WTC11 (cell line): ENCODE measurements around the gene ACVR1B. TPM values are rescaled to one million over a fixed set of nuclear protein-coding genes. Genes with fewer than 3 reads are reported as not detected.

Experiments
- ATAC-seq: fragments of 200-7000 bp; cut with Tn5 transposase; 2 replicates; pipeline ENCODE4 v1.10.0; 2021; ENCODE audit warnings: mild to moderate bottlenecking, moderate library complexity
- CTCF ChIA-PET: fragments of 300-600 bp; sonication (Branson Sonifier 250); formaldehyde crosslinking; loops from one replicate; lab custom pipeline; 2021; ENCODE audit warnings: antibody characterized with exemption; lab: Charles Lee
- POLR2A ChIA-PET: fragments of 350-600 bp; sonication (Branson Sonifier 250); formaldehyde crosslinking; loops from one replicate; lab custom pipeline; 2021; ENCODE audit warnings: antibody characterized with exemption; lab: Charles Lee
- DNase-seq: peaks from one replicate; pipeline ENCODE4 v3.0.0; 2021; ENCODE audit warnings: low spot score
- H3K27ac Mint-ChIP-seq: 2 replicates; pipeline ENCODE4 v1.8.0; 2021; ENCODE audit warnings: mixed read lengths
- H3K27me3 Mint-ChIP-seq: 2 replicates; pipeline ENCODE4 v1.8.0; 2021; ENCODE audit warnings: low read depth, mild to moderate bottlenecking, moderate library complexity, mixed read lengths
- H3K36me3 Mint-ChIP-seq: 2 replicates; pipeline ENCODE4 v1.8.0; 2021; ENCODE audit warnings: mixed read lengths
- H3K4me1 Mint-ChIP-seq: 2 replicates; pipeline ENCODE4 v1.8.0; 2022; ENCODE audit warnings: mixed read lengths
- H3K4me3 Mint-ChIP-seq: 2 replicates; pipeline ENCODE4 v1.8.0; 2021; ENCODE audit warnings: mild to moderate bottlenecking, moderate library complexity, mixed read lengths
- H3K9me3 Mint-ChIP-seq: 2 replicates; pipeline ENCODE4 v1.8.0; 2021; ENCODE audit warnings: mixed read lengths
- FOXK1 ChIP-seq: sonication (generic); formaldehyde crosslinking; IDR thresholded peaks from 2 replicates; pipeline ENCODE4 v1.8.0; 2022; ENCODE audit warnings: mild to moderate bottlenecking, moderate library complexity, missing genetic modification reagents
- FOXP1 ChIP-seq: sonication (generic); formaldehyde crosslinking; IDR thresholded peaks from 2 replicates; pipeline ENCODE4 v1.8.0; 2022; ENCODE audit warnings: missing genetic modification reagents, mild to moderate bottlenecking, moderate library complexity, borderline replicate concordance
- GRHL2 ChIP-seq: fragments of 250-450 bp; sonication (Bioruptor Pico); IDR thresholded peaks from 2 replicates; pipeline ENCODE4 v1.8.0; 2022; ENCODE audit warnings: mild to moderate bottlenecking, moderate library complexity; ENCODE audit not compliant: insufficient replicate concordance, severe bottlenecking
- NFE2L1 ChIP-seq: sonication (generic); formaldehyde crosslinking; IDR thresholded peaks from 2 replicates; pipeline ENCODE4 v1.8.1; 2023; ENCODE audit warnings: missing genetic modification reagents
- NFYB ChIP-seq: sonication (generic); formaldehyde crosslinking; conservative IDR thresholded peaks from 2 replicates; pipeline ENCODE4 v1.8.0; 2022; ENCODE audit warnings: low read depth, missing genetic modification reagents
- RORB ChIP-seq: fragments of 250-450 bp; sonication (Bioruptor Pico); IDR thresholded peaks from 2 replicates; pipeline ENCODE4 v1.9.0; 2021; ENCODE audit warnings: mild to moderate bottlenecking
- TEAD4 ChIP-seq: sonication (generic); formaldehyde crosslinking; IDR thresholded peaks from 2 replicates; pipeline ENCODE4 v1.8.0; 2022; ENCODE audit warnings: mild to moderate bottlenecking, missing genetic modification reagents
- ZNF121 ChIP-seq: sonication (generic); formaldehyde crosslinking; IDR thresholded peaks from 2 replicates; pipeline ENCODE4 v1.8.0; 2023; ENCODE audit warnings: missing genetic modification reagents
- ZNF138 ChIP-seq: sonication (generic); formaldehyde crosslinking; conservative IDR thresholded peaks from 2 replicates; pipeline ENCODE4 v1.8.1; 2022; ENCODE audit warnings: mild to moderate bottlenecking, moderate library complexity, missing genetic modification reagents
- ZNF416 ChIP-seq: fragments of 250-450 bp; sonication (Bioruptor Pico); IDR thresholded peaks from 2 replicates; pipeline ENCODE4 v1.9.0; 2021; ENCODE audit warnings: mild to moderate bottlenecking, inconsistent platforms
- ZNF423 ChIP-seq: fragments of 250-450 bp; sonication (Bioruptor Pico); IDR thresholded peaks from 2 replicates; pipeline ENCODE4 v2.1.2; 2022; ENCODE audit warnings: mild to moderate bottlenecking, moderate library complexity
- total RNA-seq: library from RNA; stranded (reverse); gene quantifications from 3 replicates; pipeline ENCODE4 v1.2.3, GENCODE V29; 2021
- TF ChIP-seq, protein P1 (sequence below): fragments of 250-450 bp; sonication (Bioruptor Pico); IDR thresholded peaks from 2 replicates; pipeline ENCODE4 v1.8.0; 2021; ENCODE audit warnings: mild to moderate bottlenecking
- TF ChIP-seq, protein P2 (sequence below): sonication (generic); formaldehyde crosslinking; IDR thresholded peaks from 2 replicates; pipeline ENCODE4 v1.8.1; 2023; ENCODE audit warnings: mild to moderate bottlenecking, missing genetic modification reagents
- TF ChIP-seq, protein P3 (sequence below): sonication (generic); formaldehyde crosslinking; IDR thresholded peaks from 2 replicates; pipeline ENCODE4 v1.8.0; 2022; ENCODE audit warnings: mild to moderate bottlenecking, missing genetic modification reagents
- TF ChIP-seq, protein P4 (sequence below): sonication (generic); formaldehyde crosslinking; IDR thresholded peaks from 2 replicates; pipeline ENCODE4 v1.8.0; 2022; ENCODE audit warnings: mild to moderate bottlenecking, missing genetic modification reagents
- TF ChIP-seq, protein P5 (sequence below): fragments of 250-450 bp; sonication (Bioruptor Pico); conservative IDR thresholded peaks from 2 replicates; pipeline ENCODE4 v1.9.0; 2021; ENCODE audit warnings: mild to moderate bottlenecking
- TF ChIP-seq, protein P6 (sequence below): fragments of 250-450 bp; sonication (Bioruptor Pico); IDR thresholded peaks from 2 replicates; pipeline ENCODE4 v1.9.0; 2021; ENCODE audit warnings: mild to moderate bottlenecking
- TF ChIP-seq, protein P7 (sequence below): sonication (generic); formaldehyde crosslinking; IDR thresholded peaks from 2 replicates; pipeline ENCODE4 v1.8.0; 2023; ENCODE audit warnings: missing genetic modification reagents, mild to moderate bottlenecking, borderline replicate concordance
- TF ChIP-seq, protein P8 (sequence below): sonication (generic); formaldehyde crosslinking; IDR thresholded peaks from 2 replicates; pipeline ENCODE4 v1.8.1; 2023; ENCODE audit warnings: mild to moderate bottlenecking, moderate library complexity, missing genetic modification reagents

ACVR1B gene
- total RNA-seq, 1 experiment from 2014 or later = 24.1 TPM

DNA sequence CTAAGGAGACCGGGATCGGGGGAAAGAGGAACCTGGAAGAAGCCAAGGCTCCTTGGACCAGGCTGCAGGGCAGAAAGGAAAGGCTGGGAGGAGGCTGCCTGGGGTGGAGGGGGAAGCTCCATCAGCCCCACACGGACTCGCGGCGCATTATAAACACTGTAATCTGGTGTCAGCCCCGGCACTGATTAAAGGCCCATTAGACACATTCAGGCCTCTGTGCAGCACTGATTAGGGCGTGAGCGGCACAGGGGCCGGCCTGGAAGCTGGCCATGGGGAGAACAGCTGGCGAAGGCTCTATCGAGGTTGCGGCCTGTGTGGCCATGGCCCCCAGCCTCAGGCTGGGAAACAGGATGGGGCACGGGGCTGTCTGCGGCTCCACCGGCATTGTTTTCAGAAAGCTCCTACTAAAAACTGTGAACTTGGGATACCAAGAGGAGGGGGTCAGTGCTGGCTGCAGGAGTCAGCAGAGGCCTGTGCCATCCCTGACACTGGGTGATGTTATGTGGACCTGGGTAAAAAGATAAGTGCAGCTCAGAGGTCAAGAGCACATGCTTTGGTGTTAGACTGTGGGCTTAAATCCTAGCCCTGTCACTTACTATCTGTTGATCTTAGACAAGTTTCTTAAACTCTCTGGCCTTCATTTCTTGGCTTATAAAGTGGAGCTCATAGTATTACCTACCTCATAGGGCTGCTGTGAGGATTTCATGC lies 33.6 kb upstream of the ACVR1B start (continued):
- TF ChIP-seq TEAD4 (CRISPR knock-in tag) = no peak
- TF ChIP-seq GRHL2 (CRISPR knock-in tag) = no peak
- TF ChIP-seq NFE2L1 = no peak
- TF ChIP-seq, protein P1, sequence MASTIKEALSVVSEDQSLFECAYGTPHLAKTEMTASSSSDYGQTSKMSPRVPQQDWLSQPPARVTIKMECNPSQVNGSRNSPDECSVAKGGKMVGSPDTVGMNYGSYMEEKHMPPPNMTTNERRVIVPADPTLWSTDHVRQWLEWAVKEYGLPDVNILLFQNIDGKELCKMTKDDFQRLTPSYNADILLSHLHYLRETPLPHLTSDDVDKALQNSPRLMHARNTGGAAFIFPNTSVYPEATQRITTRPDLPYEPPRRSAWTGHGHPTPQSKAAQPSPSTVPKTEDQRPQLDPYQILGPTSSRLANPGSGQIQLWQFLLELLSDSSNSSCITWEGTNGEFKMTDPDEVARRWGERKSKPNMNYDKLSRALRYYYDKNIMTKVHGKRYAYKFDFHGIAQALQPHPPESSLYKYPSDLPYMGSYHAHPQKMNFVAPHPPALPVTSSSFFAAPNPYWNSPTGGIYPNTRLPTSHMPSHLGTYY = no peak

DNA sequence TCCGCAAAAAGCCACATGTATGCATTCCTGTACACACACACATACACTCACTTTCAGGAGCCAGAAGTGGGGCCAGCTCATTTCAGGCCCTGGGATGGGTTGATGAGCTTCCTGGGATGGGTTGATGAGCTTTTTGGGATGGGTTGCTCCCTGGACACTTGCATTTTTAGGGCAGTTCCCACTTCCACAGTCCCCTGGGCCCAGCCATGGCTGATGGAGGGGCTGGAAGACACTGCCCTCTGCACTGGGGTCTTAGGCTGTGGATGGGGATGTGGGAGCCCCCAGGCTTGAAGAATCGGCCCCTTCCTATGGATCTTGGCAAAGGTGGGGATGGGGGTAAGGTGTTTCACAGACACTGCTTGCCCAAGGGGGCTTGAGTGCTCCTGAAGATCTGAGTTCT lies 31.5 kb upstream of the ACVR1B start:
- H3K4me3 Mint-ChIP-seq = no peak overlapping the region
- H3K9me3 Mint-ChIP-seq = no peaks in the 10 kb centered on the region
- DNase-seq (no peak), ATAC-seq (no peak)
- H3K27ac Mint-ChIP-seq = no peak overlapping the region
- CTCF ChIA-PET = interaction anchor here (1.6 to 5.2 kb wide), 4 partner anchors 7 to 105 kb away, joined by 4 to 143 read pairs (median 62); no protein-coding TSS in a partner anchor
- peaks cover 20% of the 10 kb centered on the region for H3K27me3 Mint-ChIP-seq
- no peaks in the 10 kb centered on the region for H3K36me3 Mint-ChIP-seq
- POLR2A ChIA-PET = no interaction called here
- peaks cover 32% of the 10 kb centered on the region for H3K4me1 Mint-ChIP-seq
- TF ChIP-seq, protein P2, sequence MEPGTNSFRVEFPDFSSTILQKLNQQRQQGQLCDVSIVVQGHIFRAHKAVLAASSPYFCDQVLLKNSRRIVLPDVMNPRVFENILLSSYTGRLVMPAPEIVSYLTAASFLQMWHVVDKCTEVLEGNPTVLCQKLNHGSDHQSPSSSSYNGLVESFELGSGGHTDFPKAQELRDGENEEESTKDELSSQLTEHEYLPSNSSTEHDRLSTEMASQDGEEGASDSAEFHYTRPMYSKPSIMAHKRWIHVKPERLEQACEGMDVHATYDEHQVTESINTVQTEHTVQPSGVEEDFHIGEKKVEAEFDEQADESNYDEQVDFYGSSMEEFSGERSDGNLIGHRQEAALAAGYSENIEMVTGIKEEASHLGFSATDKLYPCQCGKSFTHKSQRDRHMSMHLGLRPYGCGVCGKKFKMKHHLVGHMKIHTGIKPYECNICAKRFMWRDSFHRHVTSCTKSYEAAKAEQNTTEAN = no peak
- TF ChIP-seq, protein P3, sequence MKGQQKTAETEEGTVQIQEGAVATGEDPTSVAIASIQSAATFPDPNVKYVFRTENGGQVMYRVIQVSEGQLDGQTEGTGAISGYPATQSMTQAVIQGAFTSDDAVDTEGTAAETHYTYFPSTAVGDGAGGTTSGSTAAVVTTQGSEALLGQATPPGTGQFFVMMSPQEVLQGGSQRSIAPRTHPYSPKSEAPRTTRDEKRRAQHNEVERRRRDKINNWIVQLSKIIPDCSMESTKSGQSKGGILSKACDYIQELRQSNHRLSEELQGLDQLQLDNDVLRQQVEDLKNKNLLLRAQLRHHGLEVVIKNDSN (CRISPR knock-in tag) = no peak
- TF ChIP-seq, protein P4, sequence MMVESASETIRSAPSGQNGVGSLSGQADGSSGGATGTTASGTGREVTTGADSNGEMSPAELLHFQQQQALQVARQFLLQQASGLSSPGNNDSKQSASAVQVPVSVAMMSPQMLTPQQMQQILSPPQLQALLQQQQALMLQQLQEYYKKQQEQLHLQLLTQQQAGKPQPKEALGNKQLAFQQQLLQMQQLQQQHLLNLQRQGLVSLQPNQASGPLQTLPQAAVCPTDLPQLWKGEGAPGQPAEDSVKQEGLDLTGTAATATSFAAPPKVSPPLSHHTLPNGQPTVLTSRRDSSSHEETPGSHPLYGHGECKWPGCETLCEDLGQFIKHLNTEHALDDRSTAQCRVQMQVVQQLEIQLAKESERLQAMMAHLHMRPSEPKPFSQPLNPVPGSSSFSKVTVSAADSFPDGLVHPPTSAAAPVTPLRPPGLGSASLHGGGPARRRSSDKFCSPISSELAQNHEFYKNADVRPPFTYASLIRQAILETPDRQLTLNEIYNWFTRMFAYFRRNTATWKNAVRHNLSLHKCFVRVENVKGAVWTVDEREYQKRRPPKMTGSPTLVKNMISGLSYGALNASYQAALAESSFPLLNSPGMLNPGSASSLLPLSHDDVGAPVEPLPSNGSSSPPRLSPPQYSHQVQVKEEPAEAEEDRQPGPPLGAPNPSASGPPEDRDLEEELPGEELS (CRISPR knock-in tag) = no peak
- TF ChIP-seq ZNF121 = no peak
- no peak for TF ChIP-seq FOXP1 (CRISPR knock-in tag)
- TF ChIP-seq, protein P5, sequence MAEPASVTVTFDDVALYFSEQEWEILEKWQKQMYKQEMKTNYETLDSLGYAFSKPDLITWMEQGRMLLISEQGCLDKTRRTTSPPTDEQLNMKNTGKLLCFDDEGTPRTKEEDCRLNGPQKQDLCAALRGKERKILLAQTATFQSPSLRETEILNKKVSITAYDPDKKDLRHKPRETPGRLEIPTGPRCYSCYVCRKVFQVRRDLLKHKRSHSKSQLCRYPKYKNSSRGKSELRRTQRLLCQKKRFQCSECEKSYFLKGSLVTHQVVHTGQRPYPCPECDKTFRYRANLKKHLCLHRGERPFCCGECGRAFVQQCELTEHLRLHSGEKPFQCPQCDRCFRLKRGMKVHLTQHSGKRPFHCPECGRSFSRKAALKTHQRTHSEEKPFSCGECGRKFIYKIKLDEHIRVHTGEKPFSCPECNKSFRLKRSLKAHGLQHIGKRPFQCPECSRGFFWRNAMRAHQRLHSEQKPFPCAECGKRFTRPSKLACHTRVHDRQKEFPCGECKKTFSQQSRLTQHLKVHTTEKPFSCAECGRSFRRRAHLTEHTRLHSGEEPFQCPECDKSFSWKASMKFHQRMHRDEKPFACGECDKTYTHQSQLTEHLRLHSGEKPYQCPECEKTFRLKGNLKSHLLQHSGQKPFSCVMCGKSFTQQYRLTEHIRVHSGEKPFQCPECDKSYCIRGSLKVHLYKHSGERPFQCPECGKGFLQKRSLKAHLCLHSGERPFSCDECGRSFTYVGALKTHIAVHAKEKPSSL (CRISPR knock-in tag) = no peak
- no peak for TF ChIP-seq NFYB
- TF ChIP-seq ZNF138 (CRISPR knock-in tag) = no peak
- TF ChIP-seq, protein P6, sequence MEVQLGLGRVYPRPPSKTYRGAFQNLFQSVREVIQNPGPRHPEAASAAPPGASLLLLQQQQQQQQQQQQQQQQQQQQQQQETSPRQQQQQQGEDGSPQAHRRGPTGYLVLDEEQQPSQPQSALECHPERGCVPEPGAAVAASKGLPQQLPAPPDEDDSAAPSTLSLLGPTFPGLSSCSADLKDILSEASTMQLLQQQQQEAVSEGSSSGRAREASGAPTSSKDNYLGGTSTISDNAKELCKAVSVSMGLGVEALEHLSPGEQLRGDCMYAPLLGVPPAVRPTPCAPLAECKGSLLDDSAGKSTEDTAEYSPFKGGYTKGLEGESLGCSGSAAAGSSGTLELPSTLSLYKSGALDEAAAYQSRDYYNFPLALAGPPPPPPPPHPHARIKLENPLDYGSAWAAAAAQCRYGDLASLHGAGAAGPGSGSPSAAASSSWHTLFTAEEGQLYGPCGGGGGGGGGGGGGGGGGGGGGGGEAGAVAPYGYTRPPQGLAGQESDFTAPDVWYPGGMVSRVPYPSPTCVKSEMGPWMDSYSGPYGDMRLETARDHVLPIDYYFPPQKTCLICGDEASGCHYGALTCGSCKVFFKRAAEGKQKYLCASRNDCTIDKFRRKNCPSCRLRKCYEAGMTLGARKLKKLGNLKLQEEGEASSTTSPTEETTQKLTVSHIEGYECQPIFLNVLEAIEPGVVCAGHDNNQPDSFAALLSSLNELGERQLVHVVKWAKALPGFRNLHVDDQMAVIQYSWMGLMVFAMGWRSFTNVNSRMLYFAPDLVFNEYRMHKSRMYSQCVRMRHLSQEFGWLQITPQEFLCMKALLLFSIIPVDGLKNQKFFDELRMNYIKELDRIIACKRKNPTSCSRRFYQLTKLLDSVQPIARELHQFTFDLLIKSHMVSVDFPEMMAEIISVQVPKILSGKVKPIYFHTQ (CRISPR knock-in tag) = no peak
- no peak for TF ChIP-seq ZNF416 (CRISPR knock-in tag)
- TF ChIP-seq FOXK1 (CRISPR knock-in tag) = no peak
- TF ChIP-seq, protein P7, sequence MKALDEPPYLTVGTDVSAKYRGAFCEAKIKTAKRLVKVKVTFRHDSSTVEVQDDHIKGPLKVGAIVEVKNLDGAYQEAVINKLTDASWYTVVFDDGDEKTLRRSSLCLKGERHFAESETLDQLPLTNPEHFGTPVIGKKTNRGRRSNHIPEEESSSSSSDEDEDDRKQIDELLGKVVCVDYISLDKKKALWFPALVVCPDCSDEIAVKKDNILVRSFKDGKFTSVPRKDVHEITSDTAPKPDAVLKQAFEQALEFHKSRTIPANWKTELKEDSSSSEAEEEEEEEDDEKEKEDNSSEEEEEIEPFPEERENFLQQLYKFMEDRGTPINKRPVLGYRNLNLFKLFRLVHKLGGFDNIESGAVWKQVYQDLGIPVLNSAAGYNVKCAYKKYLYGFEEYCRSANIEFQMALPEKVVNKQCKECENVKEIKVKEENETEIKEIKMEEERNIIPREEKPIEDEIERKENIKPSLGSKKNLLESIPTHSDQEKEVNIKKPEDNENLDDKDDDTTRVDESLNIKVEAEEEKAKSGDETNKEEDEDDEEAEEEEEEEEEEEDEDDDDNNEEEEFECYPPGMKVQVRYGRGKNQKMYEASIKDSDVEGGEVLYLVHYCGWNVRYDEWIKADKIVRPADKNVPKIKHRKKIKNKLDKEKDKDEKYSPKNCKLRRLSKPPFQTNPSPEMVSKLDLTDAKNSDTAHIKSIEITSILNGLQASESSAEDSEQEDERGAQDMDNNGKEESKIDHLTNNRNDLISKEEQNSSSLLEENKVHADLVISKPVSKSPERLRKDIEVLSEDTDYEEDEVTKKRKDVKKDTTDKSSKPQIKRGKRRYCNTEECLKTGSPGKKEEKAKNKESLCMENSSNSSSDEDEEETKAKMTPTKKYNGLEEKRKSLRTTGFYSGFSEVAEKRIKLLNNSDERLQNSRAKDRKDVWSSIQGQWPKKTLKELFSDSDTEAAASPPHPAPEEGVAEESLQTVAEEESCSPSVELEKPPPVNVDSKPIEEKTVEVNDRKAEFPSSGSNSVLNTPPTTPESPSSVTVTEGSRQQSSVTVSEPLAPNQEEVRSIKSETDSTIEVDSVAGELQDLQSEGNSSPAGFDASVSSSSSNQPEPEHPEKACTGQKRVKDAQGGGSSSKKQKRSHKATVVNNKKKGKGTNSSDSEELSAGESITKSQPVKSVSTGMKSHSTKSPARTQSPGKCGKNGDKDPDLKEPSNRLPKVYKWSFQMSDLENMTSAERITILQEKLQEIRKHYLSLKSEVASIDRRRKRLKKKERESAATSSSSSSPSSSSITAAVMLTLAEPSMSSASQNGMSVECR (CRISPR knock-in tag) = no peak
- TF ChIP-seq RORB (CRISPR knock-in tag) = no peak
- no peak for TF ChIP-seq ZNF423 (CRISPR knock-in tag)
- TF ChIP-seq, protein P8, sequence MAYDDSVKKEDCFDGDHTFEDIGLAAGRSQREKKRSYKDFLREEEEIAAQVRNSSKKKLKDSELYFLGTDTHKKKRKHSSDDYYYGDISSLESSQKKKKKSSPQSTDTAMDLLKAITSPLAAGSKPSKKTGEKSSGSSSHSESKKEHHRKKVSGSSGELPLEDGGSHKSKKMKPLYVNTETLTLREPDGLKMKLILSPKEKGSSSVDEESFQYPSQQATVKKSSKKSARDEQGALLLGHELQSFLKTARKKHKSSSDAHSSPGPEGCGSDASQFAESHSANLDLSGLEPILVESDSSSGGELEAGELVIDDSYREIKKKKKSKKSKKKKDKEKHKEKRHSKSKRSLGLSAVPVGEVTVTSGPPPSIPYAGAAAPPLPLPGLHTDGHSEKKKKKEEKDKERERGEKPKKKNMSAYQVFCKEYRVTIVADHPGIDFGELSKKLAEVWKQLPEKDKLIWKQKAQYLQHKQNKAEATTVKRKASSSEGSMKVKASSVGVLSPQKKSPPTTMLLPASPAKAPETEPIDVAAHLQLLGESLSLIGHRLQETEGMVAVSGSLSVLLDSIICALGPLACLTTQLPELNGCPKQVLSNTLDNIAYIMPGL = no peak
